Upper lobe of left lung (tissue), 6 donors: Measurements from ENCODE around the gene ADAM12. TPM values are rescaled to one million over a fixed set of nuclear protein-coding genes. Genes with fewer than 3 reads are reported as not detected.

Source experiments
- ATAC-seq, 2 donors: fragments of 200-7000 bp; cut with Tn5 transposase; one replicate each; pipeline ENCODE4 v1.9.1; 2022; ENCODE audit warnings: mild to moderate bottlenecking in 2 of 2, moderate library complexity in 2 of 2; ENCODE audit not compliant: low FRiP score in 2 of 2
- DNase-seq, 2 donors: peaks; one replicate each; pipeline ENCODE4 v3.0.0-alpha.2; 2019 to 2020
- H3K27ac ChIP-seq, 4 donors: fragments of 200-600 bp; sonication (generic); one replicate each; pipeline ENCODE4 v1.5.1; 2016 to 2019
- H3K27me3 ChIP-seq, 4 donors: fragments of 200-600 bp; sonication (generic); one replicate each; pipeline ENCODE4 v1.5.1; 2017 to 2019
- H3K36me3 ChIP-seq, 4 donors: fragments of 200-600 bp; sonication (generic); one replicate each; pipeline ENCODE4 v1.5.1; 2016 to 2019
- H3K4me1 ChIP-seq, 4 donors: fragments of 200-600 bp; sonication (generic); one replicate each; pipeline ENCODE4 v1.5.1; 2018 to 2019
- H3K4me3 ChIP-seq, 4 donors: fragments of 200-600 bp; sonication (generic); one replicate each; pipeline ENCODE4 v1.5.1; 2017 to 2019; ENCODE audit warnings: mild to moderate bottlenecking in 2 of 4, moderate library complexity in 1 of 4
- H3K9me3 ChIP-seq, 4 donors: fragments of 200-600 bp; sonication (generic); one replicate each; pipeline ENCODE4 v1.5.1; 2018 to 2019
- EP300 ChIP-seq, 4 donors: sonication (generic); formaldehyde crosslinking; IDR thresholded peaks; one replicate each; pipeline ENCODE4 v1.5.1; 2017; ENCODE audit warnings: antibody characterized with exemption in 4 of 4, control low read depth in 2 of 4
- POLR2A ChIP-seq, 4 donors: fragments of 450-650 bp; IDR thresholded peaks; one replicate each; pipeline ENCODE4 v1.5.1; 2016 to 2017; ENCODE audit warnings: antibody characterized with exemption in 4 of 4, mild to moderate bottlenecking in 2 of 4
- POLR2AphosphoS5 ChIP-seq, 2 donors: sonication (generic); formaldehyde crosslinking; IDR thresholded peaks; one replicate each; pipeline ENCODE4 v1.5.1; 2017; ENCODE audit warnings: antibody characterized with exemption in 2 of 2
- WGBS, 2 donors: methylation state at CpG; one replicate each; pipeline ENCODE4 v1.1.5; 2017 to 2018; 5-methylcytosine and 5-hydroxymethylcytosine counted together
- total RNA-seq, 6 donors: library from RNA; depleted of rRNA in 4 of 6; stranded (reverse); fragments of >200 nt in 4 of 6; gene quantifications; one replicate each; pipeline versions ENCODE4 v1.1.0 to v1.2.1, GENCODE V29; 2016 to 2021
- TF ChIP-seq, protein P1 (sequence below), 6 experiments: fragments of 450-650 bp in 4 of 6; fragments of 200-600 bp in 2 of 6; sonication (generic) in 2 of 6; IDR thresholded peaks; one replicate each; pipeline ENCODE4 v1.5.1; 2016 to 2019; ENCODE audit warnings: antibody characterized with exemption in 6 of 6
- donor health status: DM: no; HTN: no; CAD: no; lungs with moderate emphysema.
- donor health status: DM: no; HTN: yes; CAD: no; lungs with severe emphysema.

Gene ADAM12
- total RNA-seq, 6 donors from 2014 or later, result 0.44 to 3.7 (median 0.82) TPM

DNA sequence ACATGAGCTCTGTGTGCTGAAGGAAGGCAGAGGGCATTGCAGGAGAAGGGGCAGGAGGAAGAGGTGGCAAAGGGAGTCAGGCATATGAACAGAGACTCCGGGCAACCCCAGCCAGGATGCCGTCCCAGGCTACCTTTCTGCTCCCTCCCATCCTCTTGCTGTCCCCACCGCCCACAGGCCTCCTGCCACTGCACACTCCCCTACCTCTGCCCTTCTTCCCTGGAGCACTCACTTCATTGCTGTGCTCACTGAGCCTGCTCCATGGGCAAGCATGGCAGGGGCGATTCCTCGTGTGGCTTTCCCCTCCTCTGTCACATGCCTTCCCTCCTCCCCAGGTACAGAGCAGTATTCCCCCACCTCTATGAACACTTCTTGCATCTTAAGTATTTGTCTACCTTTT lies 398.5 kb downstream of the ADAM12 start:
- Histone ChIP-seq H3K9me3 (no peaks in the 10 kb centered on the region), H3K27ac (no peak overlapping the region), H3K27me3 (no peaks in the 10 kb centered on the region), H3K4me1 (no peaks in the 10 kb centered on the region), H3K36me3 (no peaks in the 10 kb centered on the region), H3K4me3 (no peak overlapping the region)
- no peak for TF ChIP-seq EP300 (IDR thresholded peaks at IDR 0.05)
- no peak for TF ChIP-seq POLR2AphosphoS5 (IDR thresholded peaks at IDR 0.05)
- TF ChIP-seq, protein P1, sequence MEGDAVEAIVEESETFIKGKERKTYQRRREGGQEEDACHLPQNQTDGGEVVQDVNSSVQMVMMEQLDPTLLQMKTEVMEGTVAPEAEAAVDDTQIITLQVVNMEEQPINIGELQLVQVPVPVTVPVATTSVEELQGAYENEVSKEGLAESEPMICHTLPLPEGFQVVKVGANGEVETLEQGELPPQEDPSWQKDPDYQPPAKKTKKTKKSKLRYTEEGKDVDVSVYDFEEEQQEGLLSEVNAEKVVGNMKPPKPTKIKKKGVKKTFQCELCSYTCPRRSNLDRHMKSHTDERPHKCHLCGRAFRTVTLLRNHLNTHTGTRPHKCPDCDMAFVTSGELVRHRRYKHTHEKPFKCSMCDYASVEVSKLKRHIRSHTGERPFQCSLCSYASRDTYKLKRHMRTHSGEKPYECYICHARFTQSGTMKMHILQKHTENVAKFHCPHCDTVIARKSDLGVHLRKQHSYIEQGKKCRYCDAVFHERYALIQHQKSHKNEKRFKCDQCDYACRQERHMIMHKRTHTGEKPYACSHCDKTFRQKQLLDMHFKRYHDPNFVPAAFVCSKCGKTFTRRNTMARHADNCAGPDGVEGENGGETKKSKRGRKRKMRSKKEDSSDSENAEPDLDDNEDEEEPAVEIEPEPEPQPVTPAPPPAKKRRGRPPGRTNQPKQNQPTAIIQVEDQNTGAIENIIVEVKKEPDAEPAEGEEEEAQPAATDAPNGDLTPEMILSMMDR (IDR thresholded peaks at IDR 0.05), result no peak
- no peak for TF ChIP-seq POLR2A (IDR thresholded peaks at IDR 0.05)
- ATAC-seq (no peak), DNase-seq (no peak)
- 95 to 96% methylated on average over 5 of the region's 5 CpGs for WGBS, 2 donors

DNA sequence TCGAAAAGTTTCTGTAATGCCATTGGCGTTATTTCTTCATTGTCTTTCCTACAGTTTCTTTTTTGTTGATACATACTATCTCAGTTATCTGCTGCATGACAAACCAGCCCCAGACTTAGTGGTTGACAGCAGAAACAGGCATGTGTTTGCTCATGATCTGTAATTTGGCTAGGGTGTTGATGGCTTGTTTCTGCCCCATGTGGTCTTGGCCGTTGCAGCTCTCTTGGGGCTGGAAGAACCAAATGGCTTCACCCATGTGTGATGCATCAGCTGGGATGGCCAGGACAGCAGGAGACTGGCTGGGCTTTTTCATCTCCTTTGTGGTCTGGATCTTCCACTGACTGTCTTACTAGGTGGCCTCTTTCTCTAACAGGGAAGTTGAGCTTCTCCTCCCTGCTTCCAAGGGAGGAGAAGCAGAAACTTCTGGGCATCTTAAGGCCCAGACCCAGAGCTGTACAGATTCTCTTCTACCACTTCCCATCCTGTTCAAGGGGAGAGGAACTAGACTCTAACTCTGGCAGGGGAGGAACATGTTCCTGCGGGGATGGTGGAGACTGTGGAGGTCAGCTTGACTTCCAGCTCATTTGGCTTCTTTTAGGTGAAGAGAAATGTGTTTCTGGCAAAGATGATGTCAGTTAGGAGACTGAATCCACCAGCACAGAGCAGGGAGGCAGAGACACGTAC lies 402.6 kb downstream of the ADAM12 start:
- peak in 1 of 2 donors; percentile 15 for ATAC-seq

DNA sequence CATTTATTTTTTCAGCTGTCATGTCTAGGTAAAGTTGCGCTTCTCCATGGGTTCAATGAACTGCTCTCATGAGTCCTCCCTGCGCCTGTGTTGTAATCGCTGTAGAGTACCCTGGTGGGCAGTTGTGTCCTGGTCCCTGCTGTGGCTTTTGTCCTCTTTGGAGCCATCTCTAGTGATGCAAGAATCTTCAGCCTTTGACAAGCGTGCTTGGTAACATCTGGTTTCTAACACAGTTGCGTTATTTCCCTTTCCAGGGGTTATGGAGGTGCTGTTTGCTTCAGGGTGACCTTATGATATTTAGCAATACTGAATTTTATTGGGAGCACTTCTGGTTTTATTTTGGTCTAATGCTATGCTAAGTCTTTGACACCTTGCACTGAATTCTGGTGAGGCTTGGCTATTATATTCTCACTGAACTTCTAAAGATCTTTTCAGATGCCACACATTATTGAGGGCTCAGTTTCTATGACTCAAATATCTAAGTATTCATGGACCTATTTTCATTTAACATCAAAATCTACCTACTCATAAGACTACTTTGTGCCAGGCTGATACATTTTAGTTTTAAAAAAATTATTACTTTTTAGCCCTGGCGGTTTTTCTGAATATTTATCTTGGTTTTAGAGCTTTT lies 403.3 kb downstream of the ADAM12 start:
- TF ChIP-seq POLR2AphosphoS5 (IDR thresholded peaks at IDR 0.05) (no peak), EP300 (IDR thresholded peaks at IDR 0.05) (no peak), POLR2A (IDR thresholded peaks at IDR 0.05) (no peak)
- TF ChIP-seq, protein P1 (IDR thresholded peaks at IDR 0.05), result no peak
- H3K4me1 ChIP-seq, result no peaks in the 10 kb centered on the region
- WGBS, 2 donors, result 76 to 84% methylated on average over 6 of the region's 6 CpGs
- no peaks in the 10 kb centered on the region for H3K36me3 ChIP-seq
- H3K27me3 ChIP-seq, result no peaks in the 10 kb centered on the region
- H3K27ac ChIP-seq, result no peak overlapping the region
- no peaks in the 10 kb centered on the region for H3K9me3 ChIP-seq
- no peak overlapping the region for H3K4me3 ChIP-seq
- ATAC-seq (no peak), DNase-seq (no peak)

More for the DNA sequence above, 402.6 kb downstream of the ADAM12 start:
- WGBS, 2 donors, result 74 to 91% methylated on average over 5 of the region's 5 CpGs
- no peaks in the 10 kb centered on the region for H3K9me3 ChIP-seq
- DNase-seq, result no peak
- no peaks in the 10 kb centered on the region for H3K36me3 ChIP-seq
- TF ChIP-seq POLR2A (IDR thresholded peaks at IDR 0.05) (no peak), EP300 (IDR thresholded peaks at IDR 0.05) (no peak), POLR2AphosphoS5 (IDR thresholded peaks at IDR 0.05) (no peak)
- TF ChIP-seq, protein P1 (IDR thresholded peaks at IDR 0.05), result no peak
- H3K4me1 ChIP-seq, result no peaks in the 10 kb centered on the region
- H3K4me3 ChIP-seq, result no peak overlapping the region
- no peaks in the 10 kb centered on the region for H3K27me3 ChIP-seq
- H3K27ac ChIP-seq, result no peak overlapping the region

DNA sequence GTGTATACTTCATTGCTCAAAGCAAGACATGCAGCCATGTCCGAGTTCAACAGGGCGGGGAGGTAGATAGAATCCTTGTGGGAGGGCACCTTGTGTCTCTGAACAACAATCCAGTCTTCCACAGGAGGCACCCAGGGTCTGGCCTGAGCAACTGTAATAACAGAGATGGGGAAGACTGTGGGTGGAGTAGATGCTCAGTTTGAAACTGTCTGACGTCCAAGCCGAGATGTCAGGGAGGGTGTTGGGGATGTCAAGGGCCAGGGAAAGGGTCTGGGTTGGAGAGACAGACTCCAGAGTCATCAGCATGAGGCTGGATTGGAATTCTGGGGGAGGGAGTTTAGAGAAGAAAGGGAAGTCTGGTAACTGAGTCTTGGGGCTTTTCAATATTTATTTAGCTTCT lies 403.9 kb downstream of the ADAM12 start:
- H3K4me1 ChIP-seq, result no peaks in the 10 kb centered on the region
- ATAC-seq (no peak), DNase-seq (no peak)
- no peak overlapping the region for H3K27ac ChIP-seq
- H3K9me3 ChIP-seq, result no peaks in the 10 kb centered on the region
- 76 to 83% methylated on average over 4 of the region's 4 CpGs for WGBS, 2 donors
- H3K4me3 ChIP-seq, result no peak overlapping the region
- no peak for TF ChIP-seq EP300 (IDR thresholded peaks at IDR 0.05)
- TF ChIP-seq, protein P1 (IDR thresholded peaks at IDR 0.05), result no peak
- TF ChIP-seq POLR2A (IDR thresholded peaks at IDR 0.05), result no peak
- no peak for TF ChIP-seq POLR2AphosphoS5 (IDR thresholded peaks at IDR 0.05)
- H3K27me3 ChIP-seq, result no peaks in the 10 kb centered on the region
- no peaks in the 10 kb centered on the region for H3K36me3 ChIP-seq
